ENCODE data around the gene NMRAL1.

- TF ChIP-seq POLR2AphosphoS5 (IDR thresholded peaks at IDR 0.05), result no peak
- TF ChIP-seq CTCF (IDR thresholded peaks at IDR 0.05 in 8 of 11, conservative IDR thresholded peaks at IDR 0.05 in 3 of 11), result no peak
- no peak for TF ChIP-seq POLR2A (IDR thresholded peaks at IDR 0.05)
These were observed 38.9 kb downstream of the NMRAL1 start for GRCh38 chr16:4435337-4436067.

Data from spleen (tissue), 7 donors.